Stimulated activated CD4-positive, alpha-beta T cell treated with anti-CD3 and anti-CD28 coated beads, Interleukin-4, amount 100 ng/mL, for 48 hours (primary cell): Measurements from ENCODE around the gene MGMT.

Experiments
- DNase-seq, 2 donors: peaks; one replicate each; pipeline ENCODE4 v3.0.0-alpha.2; 2020; ENCODE audit warnings: low read depth in 2 of 2

The MGMT gene

GRCh38 chr10:129589546-129589945 lies 122.5 kb downstream of the MGMT start:
- no peak for DNase-seq

GRCh38 chr10:129593953-129594352 lies 126.9 kb downstream of the MGMT start:
- DNase-seq = no peak

- DNase-seq = no peak
Measured at GRCh38 chr10:129594811-129595210, 127.8 kb downstream of the MGMT start.

GRCh38 chr10:129598413-129598812 lies 131.4 kb downstream of the MGMT start:
- DNase-seq = no peak

GRCh38 chr10:129599160-129599559 lies 132.1 kb downstream of the MGMT start:
- DNase-seq = no peak

GRCh38 chr10:129601737-129602136 lies 134.7 kb downstream of the MGMT start:
- no peak for DNase-seq

GRCh38 chr10:129602938-129603535 lies 136.0 kb downstream of the MGMT start:
- no peak for DNase-seq

GRCh38 chr10:129604333-129605032 lies 137.4 kb downstream of the MGMT start:
- DNase-seq = no peak

- no peak for DNase-seq
Measured at GRCh38 chr10:129605266-129605985, 138.4 kb downstream of the MGMT start.

- DNase-seq = no peak
Measured at GRCh38 chr10:129605986-129606518, 139.0 kb downstream of the MGMT start.

GRCh38 chr10:129607607-129608109 lies 140.6 kb downstream of the MGMT start:
- DNase-seq = no peak

GRCh38 chr10:129608653-129609052 lies 141.6 kb downstream of the MGMT start:
- DNase-seq = no peak

GRCh38 chr10:129609551-129609950 lies 142.5 kb downstream of the MGMT start:
- no peak for DNase-seq

- DNase-seq = no peak
Measured at GRCh38 chr10:129612481-129613109, 145.6 kb downstream of the MGMT start.

- DNase-seq = no peak
Measured at GRCh38 chr10:129613377-129613980, 146.4 kb downstream of the MGMT start.

- DNase-seq = no peak
Measured at GRCh38 chr10:129614341-129614740, 147.3 kb downstream of the MGMT start.

- DNase-seq = no peak
Measured at GRCh38 chr10:129615381-129615780, 148.3 kb downstream of the MGMT start.

GRCh38 chr10:129615921-129616525 lies 149.0 kb downstream of the MGMT start:
- DNase-seq = no peak

GRCh38 chr10:129617768-129618167 lies 150.7 kb downstream of the MGMT start:
- no peak for DNase-seq

GRCh38 chr10:129621062-129621461 lies 154.0 kb downstream of the MGMT start:
- no peak for DNase-seq

GRCh38 chr10:129621693-129622092 lies 154.7 kb downstream of the MGMT start:
- no peak for DNase-seq
